ENCODE data around the gene KIF18B. TPM values are rescaled to one million over a fixed set of nuclear protein-coding genes. Genes with fewer than 3 reads are reported as not detected.

The KIF18B gene
- total and polyA plus RNA-seq, 2 of the 13 experiments (the other 11 are each of a cell fraction or from before 2014, with no cell fraction given) = 15.2 to 15.3 TPM

- TF ChIP-seq NFYC (CRISPR knock-in tag; IDR thresholded peaks at IDR 0.05) = peak; percentile 48; the same call in 1 of the 2 replicates
- TF ChIP-seq ZNF773 (CRISPR knock-in tag; IDR thresholded peaks at IDR 0.05; ENCODE audit: borderline replicate concordance) = peak; percentile 89; the same call in 1 of the 2 replicates
- no peak for TF ChIP-seq SCMH1 (CRISPR knock-in tag; IDR thresholded peaks at IDR 0.05; ENCODE audit: borderline replicate concordance)
- TF ChIP-seq TOPORS (CRISPR knock-in tag; IDR thresholded peaks at IDR 0.05) = peak; percentile 98
- no peak for TF ChIP-seq ZNF749 (CRISPR knock-in tag; IDR thresholded peaks at IDR 0.05; ENCODE audit: borderline replicate concordance)
- TF ChIP-seq YEATS4 (CRISPR knock-in tag; IDR thresholded peaks at IDR 0.05; ENCODE audit: borderline replicate concordance) = peak; percentile 97
- peak; percentile 45; the same call in 1 of the 2 replicates for TF ChIP-seq ZBTB21 (CRISPR knock-in tag; IDR thresholded peaks at IDR 0.05)
- peak; percentile 60 for TF ChIP-seq HNF4A (CRISPR knock-in tag; IDR thresholded peaks at IDR 0.05)
- no peak for TF ChIP-seq ZNF512B (CRISPR knock-in tag; IDR thresholded peaks at IDR 0.05; ENCODE audit: borderline replicate concordance)
- no peak for TF ChIP-seq ZNF282 (IDR thresholded peaks at IDR 0.05; ENCODE audit: partially characterized antibody)
- peak; percentile 95 for TF ChIP-seq ETV5 (CRISPR knock-in tag; IDR thresholded peaks at IDR 0.05; ENCODE audit: borderline replicate concordance)
- TF ChIP-seq KAT7 (CRISPR knock-in tag; IDR thresholded peaks at IDR 0.05; ENCODE audit: borderline replicate concordance) = peak; percentile 99
- peak; percentile 99 for TF ChIP-seq ZNF687 (CRISPR knock-in tag; IDR thresholded peaks at IDR 0.05)
- peak; percentile 97 for TF ChIP-seq KDM5A (IDR thresholded peaks at IDR 0.05; ENCODE audit: borderline replicate concordance, low read length)
- peak; percentile 62 for TF ChIP-seq ATF3 (CRISPR knock-in tag; IDR thresholded peaks at IDR 0.05)
- TF ChIP-seq PBX3 (CRISPR knock-in tag; IDR thresholded peaks at IDR 0.05; ENCODE audit: borderline replicate concordance) = no peak
- TF ChIP-seq ATF7 (IDR thresholded peaks at IDR 0.05) = no peak
- TF ChIP-seq ATF7 (CRISPR knock-in tag; IDR thresholded peaks at IDR 0.05) = peak; percentile 66
Observed at GRCh38 chr17:44899074-44899782, 48.3 kb downstream of the KIF18B start, which contains the start of gene EFTUD2 (continued).
